ENCODE measurements around the gene GHITM.

- TF ChIP-seq POLR2A (IDR thresholded peaks at IDR 0.05), result no peak
- no peak for TF ChIP-seq CTCF (IDR thresholded peaks at IDR 0.05 in 8 of 11, conservative IDR thresholded peaks at IDR 0.05 in 3 of 11)
Measured at GRCh38 chr10:84196941-84197340, 57.6 kb downstream of the GHITM start.

Data from spleen (tissue), 7 donors.